CD4-positive, alpha-beta T cell treated with Interleukin-12 subunit alpha and Interleukin-12 subunit beta, for 1 hour (primary cell): ENCODE data around the gene THRB.
"Not testable (repeated sequence)": the region's sequence is repeated elsewhere in the genome, so short reads cannot be mapped to it uniquely, and the experiment has no call there.

Experiments used
- DNase-seq: peaks from one replicate; pipeline ENCODE4 v3.0.0-alpha.2; 2020

THRB gene

DNA sequence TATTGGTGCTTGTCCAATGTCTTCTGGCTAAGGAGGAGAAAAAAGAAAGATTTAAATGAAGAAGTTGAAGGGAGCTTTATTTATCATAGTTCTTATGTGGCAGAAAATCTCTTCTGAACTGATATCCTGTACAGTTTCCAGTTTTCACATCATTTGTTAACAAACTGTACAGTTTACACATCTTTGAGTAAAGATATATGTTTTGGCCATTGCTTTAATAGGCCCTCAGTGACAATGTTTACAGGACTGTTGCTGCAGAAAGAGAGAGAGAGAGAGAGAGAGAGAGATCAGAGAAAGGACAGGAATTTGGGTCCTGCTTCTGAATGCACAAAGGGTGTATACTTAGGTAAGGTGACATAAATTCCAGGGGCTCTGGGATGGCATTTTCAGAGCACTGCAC is 361.2 kb downstream of the THRB start:
- no peak for DNase-seq

DNA sequence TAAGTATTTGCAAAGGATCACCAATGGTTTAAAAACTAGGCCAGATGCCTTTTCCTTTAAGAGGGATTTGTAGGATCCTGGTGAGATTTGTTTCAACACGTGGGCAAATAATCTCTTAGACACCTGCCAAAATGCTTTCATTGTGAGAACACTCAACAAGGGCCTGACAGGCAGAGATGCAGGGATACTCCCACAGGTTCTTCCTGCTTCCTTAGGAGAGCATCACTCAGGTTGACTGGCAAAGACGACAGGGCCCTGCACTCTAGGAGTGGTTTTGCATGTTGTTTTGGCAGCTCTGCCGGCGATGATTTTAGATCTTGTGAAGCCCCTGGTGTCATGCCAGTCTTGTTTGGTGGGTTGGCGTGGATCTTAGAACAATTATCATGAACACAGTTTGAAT is 365.1 kb downstream of the THRB start:
- no peak for DNase-seq

DNA sequence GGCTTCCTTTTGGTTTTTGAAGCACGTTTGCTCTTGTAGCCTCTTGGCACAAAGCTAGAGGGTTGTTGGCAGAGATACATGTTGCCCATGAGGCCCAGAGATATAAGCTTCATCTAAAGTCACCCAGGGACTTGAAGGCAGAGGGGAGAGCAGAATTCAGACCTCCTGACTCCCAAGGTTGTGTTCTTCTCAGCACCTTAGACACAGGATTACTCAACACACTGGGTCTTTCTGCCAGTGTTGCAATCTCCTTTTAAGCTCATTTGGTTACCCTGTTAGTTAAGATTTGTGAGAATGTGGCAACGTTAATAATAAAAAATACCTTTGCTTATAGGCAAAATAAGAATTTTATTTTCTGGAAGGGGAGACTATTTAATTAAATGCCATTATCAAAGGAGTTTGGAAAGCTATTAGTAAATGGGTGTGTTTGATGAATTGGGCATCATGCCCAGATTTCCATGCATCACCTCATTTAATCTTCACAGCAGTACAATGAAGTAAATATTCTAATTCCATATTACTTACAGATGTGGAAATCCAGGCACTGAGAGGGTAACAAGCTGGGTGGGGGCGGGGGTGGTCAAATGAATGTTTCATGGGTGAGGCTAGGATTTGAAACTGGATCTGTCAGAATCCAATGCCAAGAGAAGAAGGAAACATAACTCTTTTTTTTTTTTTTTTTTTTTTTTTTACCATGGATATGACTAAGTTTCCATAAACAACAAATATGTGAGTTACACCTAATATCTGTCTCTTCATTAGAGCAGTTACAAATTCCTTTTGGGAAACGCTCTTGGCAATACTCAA is 366.2 kb downstream of the THRB start:
- DNase-seq: no peak

DNA sequence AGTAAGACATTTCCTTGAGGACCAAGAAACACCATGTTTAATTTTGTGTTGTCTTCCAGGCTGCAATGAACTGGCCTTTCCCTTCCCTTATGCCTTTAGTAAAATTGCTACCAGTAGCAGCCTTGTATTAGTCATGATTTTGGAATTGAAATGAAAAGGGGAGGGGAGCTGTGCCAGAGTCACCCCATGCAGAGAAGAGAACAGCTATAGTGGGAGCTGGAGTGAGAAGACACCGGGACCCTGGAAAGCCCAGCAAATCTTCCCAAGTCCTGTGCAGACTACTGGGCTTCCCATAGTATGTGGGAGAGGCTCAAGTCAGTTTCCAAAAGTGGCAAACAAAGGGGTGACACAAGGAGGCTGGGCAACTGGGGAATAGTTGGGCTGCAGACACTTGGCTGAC is 371.1 kb downstream of the THRB start:
- no peak for DNase-seq

DNA sequence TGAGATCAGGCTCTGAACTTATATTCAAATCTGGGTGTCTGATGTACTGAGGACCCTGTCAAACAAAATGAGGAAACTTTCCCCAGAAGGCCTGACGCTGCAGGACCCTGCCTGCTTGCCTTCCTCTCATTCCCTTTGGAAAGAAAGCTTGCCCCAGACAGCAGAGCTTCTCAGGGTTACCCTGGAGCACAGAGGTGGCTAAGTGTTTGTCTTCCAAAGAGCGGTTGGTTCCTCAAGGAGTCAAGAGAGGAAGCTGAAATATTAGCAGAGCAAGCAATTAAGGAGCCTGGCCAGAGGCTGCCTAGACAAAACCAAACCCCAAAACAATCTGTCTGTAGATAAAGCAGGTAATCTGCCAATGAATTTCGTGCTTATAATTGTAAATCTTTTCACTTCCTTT is 374.2 kb downstream of the THRB start:
- DNase-seq: no peak

DNA sequence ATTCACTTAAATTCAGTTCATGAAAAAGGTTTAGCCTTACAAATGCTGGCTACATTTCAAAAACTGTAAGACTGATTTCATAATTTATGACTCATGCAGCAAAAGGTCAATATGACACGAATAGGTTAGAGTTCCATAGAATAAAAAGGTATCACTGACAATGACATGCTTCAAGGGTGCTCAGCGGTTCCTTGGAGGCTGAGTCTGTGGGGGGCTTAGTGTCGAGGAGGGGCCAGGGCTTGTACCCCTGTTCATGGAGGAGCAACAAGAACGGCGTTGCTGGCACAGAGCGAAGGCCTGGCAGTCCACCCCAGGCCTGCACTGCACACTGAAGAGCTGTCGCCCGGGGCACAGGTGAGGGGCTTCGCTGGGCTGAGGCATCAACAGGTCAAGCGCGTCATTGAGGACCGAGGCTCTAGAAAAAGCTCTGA is 375.3 kb downstream of the THRB start:
- DNase-seq: no peak

DNA sequence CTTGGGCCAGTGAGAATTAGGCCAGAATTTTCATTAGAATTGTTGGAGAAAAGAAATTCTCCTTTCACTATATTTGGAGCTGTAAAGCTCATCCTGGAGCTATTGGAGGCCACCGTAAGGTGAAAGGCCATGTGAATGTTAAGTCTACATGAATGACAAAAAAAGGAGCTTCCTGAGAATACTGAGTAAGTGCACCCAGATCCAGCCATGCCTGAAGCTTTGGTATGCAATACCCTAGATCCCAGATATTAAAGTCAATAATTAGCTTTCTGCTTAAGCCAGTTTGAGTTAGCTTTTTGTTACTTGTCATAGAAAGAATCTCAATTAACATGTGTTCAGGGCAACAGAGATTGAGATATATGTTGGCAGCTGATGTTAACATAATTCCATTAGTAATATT is 377.1 kb downstream of the THRB start:
- no peak for DNase-seq

DNA sequence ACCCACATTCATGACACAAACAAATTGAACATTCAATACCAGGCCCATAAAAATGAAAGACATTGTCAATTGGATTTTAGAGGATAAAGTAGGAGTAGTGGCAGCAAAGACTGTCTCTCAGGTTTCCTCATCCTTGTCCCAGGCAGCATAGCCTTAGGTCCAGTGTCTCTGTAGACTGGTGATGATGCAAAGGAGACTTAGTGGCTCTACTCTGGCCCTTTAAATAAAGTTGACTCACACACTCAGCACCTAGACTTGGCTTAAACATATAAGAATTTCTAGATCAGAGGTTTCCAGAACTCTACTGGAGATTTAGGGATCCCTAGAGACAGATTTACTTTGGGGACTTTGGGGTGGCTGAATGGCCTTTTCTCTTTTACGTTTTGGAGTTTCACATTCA is 382.9 kb downstream of the THRB start:
- DNase-seq: no peak

DNA sequence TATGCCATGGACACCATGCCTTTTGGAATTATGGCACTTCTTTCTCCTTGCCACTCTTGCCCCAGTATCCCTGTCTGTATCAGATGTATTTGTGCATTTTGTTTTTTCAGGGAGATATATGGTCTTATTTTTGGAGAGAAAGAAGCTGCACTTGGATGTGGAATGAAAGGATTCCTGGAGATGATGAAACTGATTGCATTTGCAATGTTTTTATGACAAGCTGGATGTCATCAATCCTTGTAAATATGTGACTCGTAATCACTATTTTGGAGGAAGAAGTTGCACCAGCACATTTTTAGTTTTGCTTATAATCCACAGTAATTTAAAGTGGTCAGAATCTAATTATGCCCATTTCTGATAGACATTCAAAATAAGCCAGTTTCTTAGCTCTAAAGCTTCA is 384.6 kb downstream of the THRB start:
- DNase-seq: no peak

DNA sequence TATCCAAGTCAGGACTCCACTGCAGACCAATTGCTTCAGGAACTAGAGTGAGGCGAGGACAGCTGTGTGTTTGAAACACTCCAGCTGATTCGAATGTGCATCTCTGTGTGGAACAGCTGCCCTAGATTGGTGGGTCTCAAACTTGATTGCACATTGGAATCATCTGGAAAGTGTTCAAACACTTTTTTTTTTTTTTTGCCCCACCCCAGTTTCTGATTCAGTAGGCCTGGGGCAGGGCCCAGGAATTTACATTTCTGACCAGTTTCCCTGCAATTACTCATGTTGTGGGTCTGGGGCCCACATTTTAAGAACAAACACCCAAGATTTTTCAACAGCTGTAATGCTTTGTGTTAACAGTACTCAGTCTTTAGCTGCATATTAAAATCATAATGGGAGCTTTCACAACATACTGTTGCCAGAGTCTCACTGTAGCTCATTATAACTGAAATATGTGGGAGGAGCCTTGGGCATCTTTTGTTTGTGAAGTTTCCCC is 392.9 kb downstream of the THRB start:
- no peak for DNase-seq

DNA sequence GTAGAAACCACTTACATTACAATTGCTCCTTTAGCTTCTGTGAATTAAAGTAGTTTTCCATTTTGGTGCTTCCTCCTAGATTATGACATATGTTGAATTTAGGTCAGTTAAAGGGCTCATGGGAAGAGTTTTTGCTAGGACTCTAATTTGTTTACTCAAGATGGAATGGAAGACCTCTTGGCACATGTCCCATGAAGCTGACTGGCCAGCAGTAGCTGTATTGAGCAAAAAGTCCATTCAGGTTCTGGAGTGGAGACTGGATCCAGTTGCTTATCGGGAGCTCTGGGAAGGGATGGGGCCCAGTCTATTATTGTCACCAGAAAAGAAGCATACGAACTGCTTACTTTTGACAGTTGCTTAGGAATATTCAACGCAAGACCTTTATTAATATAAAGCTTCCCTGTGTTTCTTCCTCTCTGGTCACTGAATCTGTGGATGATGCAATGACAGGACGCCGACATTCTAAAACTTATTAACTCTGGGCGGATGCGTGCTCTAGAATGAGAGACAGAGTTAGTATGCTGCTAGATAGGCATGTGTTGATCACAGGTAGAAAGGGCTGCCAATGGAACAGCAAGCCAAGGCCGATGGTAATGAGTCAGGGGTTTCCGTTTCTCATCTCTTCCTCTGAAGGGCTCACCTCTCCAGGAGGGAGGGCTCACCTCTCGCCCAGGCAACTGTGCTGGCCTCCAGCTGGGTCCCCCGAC is 393.8 kb downstream of the THRB start:
- DNase-seq: no peak

DNA sequence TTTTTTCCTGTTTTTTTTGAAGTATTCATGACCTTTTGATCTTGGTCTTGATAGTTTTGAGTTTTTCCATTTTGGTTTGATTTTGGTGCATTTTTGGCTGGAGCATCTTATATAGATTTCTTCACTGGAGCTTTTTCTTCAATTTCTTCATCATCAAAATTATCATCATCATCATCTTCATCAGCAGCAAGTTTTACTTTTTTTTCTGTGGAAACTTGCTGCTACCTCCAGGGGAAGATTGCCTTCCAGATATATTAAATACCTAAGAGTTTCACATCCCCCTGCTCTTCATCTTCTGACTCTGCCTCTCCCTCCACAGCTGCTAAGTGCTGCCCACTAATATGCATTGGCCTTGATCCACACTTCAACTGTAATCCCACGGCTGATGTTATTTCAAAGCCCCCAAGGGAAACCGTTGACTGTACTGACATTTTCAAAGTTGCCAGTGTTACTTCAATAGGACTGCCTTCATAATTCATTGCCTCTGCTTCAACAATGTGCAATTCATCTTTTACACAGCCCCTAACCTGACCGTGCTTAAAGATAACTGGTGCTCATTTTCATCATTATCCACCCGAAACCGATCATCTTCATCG is 397.9 kb downstream of the THRB start:
- no peak for DNase-seq

DNA sequence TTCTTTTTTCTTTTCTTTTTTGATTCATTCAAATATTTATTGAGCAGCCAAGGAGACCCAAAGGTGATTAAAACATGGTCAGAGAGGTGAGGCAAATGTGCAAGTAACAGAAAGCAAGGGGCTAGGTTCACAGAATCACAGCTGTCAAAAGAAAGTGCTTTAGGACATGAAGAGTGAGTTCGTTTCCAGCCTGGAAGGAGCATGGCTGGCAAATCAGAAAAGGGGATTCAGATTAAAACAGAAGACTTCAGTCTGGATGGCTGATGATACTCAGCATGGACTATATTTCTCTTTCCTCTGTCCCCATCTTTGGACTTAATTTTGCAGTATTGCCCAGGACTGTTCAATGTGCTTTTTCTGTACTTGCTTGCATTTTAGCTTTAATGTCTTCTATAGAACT is 398.4 kb downstream of the THRB start:
- DNase-seq: no peak

DNA sequence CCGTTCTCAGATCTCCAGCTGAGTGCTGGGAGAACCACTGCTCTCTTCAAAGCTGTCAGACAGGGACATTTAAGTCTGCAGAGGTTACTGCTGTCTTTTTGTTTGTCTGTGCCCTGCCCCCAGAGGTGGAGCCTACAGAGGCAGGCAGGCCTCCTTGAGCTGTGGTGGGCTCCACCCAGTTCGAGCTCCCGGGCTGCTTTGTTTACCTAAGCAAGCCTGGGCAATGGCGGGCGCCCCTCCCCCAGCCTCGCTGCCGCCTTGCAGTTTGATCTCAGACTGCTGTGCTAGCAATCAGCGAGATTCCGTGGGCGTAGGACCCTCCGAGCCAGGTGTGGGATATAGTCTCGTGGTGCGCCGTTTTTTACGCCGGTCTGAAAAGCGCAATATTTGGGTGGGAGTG is 399.8 kb downstream of the THRB start:
- DNase-seq: not testable (repeated sequence)

DNA sequence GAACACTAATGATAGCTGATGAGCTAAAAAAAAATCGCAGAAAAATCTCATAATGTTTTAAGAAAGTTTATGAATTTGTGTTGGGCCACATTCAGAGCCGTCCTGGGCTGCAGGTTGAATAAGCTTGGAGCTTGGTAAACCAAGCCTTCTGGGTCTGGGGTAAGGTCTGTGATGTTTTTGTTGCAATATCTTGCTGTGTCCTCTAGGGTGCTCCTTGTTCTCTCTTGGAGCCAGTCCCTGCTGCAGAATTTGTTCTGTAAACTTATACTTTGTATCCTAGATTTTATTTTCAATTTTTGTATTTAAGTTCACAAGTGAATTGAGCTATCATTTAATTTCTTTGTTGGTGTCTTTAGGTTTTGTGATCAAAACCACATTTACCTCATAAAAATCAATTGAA is 405.9 kb downstream of the THRB start:
- DNase-seq: no peak

DNA sequence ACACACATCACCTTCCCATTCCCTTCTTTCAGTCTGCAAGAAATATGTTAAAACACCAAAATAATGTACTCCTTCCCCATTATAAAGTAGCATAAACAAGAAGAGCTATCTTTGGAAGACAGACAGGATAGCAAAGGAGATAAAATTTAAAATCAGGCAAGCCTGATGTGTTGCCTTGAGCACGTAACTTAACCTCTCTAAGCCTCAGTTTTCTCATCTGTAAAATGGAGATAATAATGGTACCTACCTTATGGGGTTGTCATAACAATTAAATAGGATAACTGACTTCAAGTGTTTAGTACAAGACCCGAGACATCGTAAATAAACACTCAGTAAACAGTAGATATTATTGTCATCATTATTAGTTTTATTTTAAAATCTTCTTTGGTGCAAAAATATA is 407.2 kb downstream of the THRB start:
- DNase-seq: no peak

DNA sequence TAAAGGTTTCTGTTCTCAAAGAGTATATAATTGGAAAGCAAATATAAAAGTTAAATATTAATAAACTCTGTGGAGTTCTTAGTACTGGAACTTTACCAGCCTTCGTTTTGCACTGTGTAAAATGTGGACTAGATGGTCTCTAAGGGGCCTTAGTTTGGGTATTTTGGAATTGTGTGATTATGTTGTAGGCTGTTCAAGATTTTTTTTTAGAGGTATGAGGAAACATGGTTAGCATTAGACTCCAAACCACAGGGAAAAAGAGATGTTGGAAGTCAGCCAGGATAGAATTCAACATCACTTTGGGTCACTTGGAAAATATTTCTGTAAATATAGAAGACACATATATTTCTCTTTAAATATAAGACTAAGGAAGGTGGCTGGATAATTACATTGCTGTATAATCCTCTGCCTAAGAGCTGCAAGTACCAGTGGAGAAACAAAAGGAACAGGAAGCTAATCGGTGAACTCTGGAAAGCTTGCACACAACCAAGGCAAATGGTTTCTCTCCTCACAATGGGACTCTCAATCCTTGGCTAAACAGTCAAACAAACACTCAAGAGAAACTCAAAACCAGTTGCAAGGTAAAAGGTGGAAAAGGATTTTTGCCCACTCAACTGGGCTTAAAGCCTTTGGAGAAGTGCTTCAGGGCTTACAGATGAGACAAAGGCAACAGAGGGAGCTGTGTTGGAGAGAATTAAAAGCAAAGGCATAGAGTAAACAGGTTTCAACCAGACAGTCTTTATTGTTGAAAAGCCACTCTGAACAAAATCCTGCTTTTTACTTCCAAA is 407.8 kb downstream of the THRB start:
- no peak for DNase-seq

DNA sequence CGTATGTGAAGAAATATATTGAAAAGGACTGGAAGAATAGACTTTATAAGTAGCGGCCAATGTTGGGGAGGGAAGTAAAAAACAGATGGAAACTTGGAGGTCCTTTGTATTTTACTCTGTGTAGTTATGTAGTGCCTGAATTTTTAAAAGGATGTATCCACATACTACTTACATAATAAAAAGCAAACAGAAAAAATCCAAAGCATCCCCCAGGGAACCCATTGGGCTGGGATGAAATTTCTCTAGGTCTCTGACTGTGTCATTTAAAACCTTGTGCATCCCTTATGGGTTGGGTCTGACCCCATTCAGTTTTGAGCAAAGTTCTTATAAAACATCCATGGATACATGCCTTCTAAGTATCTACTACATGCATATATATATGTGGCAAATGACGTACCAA is 408.4 kb downstream of the THRB start:
- no peak for DNase-seq

DNA sequence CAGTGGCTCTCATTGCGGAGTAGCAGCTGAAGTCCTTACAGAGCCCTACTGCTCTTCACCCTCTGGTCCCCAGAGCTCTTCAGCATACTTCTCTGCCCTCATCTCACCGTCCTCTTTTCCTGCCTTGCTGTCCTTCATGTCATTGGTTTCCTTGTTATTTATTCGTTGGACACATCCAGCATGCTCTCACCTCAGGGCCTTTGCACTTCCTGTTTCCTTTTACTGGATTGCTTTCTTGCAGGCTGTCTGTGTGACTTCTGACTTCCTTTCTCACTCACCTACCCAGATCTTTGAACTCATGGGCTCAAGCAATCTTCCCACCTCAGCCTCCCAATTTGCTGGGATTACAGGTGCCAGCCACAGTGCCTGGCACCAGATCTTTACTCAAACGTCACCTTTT is 422.5 kb downstream of the THRB start:
- DNase-seq: no peak

DNA sequence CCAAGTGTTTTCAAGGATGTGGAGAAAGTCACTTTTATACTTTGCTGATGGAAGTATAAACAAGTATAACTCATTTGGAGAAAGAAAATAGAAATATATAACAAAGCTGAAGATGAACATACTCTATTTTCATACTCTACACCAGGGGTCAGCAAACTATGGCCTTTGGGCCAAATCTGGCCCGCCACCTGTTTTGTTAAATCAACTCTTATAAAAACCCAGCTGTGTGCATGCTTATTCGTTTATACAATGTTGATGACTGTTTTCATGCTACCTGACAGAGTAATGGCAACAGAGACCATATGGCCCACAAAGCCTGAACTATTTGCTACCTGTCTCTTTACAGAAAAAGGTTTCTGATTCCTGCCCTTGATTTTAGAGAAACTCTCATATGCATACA is 425.6 kb downstream of the THRB start:
- DNase-seq: no peak

DNA sequence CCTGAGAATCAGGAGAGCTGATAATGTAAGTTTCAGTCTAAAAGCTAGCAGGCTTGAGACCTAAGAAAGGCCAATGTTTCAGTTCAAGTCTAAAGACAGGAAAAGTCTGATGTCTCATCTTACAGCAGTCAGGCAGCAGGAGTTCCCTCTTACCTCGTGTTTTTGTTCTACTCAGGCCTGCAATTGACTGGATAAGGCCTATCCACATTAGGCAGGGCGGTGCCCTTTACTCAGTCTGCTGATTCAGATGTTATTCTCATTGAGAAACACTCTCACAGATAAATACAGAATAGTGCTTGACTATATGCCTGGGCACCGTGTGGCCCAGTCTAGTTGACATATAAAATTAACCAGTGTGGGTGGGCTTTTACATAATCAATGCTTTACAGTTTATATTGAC is 427.2 kb downstream of the THRB start:
- no peak for DNase-seq
